GM12801 (cell line): ENCODE results near the gene KRTAP19-1.

Experiments
- TF ChIP-seq, protein P1 (sequence below): IDR thresholded peaks from one replicate; pipeline ENCODE4 v1.5.1; 2011; ENCODE audit warnings: control low read depth; ENCODE audit not compliant: insufficient read length; ENCODE audit errors: extremely low read depth

The KRTAP19-1 gene

DNA sequence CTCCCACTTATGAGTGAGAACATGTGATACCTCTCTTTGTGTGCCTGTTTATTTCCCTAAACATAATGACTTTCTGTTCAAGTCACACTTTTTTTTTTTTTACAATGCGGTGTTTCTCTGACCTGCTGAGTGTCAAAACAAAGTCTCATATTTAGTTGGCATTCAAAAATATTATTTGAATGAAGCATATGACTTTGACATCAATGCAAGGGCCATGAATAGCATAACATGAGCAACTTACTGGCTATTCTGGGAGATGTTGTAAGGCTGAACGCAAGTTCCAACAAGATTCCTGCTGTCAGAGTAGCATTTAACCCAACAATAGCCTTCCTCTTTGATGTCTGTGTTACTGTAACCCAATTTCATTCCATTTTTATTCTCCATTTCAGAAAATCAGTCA lies 2.0 kb upstream of the KRTAP19-1 start:
- TF ChIP-seq, protein P1, sequence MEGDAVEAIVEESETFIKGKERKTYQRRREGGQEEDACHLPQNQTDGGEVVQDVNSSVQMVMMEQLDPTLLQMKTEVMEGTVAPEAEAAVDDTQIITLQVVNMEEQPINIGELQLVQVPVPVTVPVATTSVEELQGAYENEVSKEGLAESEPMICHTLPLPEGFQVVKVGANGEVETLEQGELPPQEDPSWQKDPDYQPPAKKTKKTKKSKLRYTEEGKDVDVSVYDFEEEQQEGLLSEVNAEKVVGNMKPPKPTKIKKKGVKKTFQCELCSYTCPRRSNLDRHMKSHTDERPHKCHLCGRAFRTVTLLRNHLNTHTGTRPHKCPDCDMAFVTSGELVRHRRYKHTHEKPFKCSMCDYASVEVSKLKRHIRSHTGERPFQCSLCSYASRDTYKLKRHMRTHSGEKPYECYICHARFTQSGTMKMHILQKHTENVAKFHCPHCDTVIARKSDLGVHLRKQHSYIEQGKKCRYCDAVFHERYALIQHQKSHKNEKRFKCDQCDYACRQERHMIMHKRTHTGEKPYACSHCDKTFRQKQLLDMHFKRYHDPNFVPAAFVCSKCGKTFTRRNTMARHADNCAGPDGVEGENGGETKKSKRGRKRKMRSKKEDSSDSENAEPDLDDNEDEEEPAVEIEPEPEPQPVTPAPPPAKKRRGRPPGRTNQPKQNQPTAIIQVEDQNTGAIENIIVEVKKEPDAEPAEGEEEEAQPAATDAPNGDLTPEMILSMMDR = no peak

DNA sequence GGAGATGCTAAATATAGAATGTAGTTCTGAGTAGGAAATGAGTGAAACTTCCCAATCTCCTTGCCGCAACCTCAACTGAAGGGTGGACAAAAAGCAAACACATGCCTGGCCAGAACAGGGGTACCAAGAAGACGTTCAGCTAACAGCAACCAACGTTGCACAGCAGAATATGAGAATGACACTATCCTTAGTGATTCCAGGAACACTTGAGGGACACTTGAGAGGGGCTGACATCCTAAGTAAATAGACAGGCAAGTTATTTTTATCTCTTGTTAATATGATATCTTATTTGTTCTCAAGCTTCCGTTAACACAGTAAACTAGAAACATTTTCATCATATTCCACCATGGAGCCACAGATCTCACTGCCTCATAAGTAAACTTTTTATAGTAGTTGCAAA lies 908 bp downstream of the KRTAP19-1 start:
- TF ChIP-seq, protein P1 = no peak

- TF ChIP-seq, protein P1 = no peak
These were observed 2.2 kb downstream of the KRTAP19-1 start for GRCh38 chr21:30478004-30478403.

GRCh38 chr21:30468900-30469714 lies 11.1 kb downstream of the KRTAP19-1 start:
- TF ChIP-seq, protein P1 = no peak

GRCh38 chr21:30463713-30464112 lies 16.5 kb downstream of the KRTAP19-1 start:
- TF ChIP-seq, protein P1 = no peak

- TF ChIP-seq, protein P1 = no peak
These were observed 31.7 kb downstream of the KRTAP19-1 start for GRCh38 chr21:30448514-30448913.

DNA sequence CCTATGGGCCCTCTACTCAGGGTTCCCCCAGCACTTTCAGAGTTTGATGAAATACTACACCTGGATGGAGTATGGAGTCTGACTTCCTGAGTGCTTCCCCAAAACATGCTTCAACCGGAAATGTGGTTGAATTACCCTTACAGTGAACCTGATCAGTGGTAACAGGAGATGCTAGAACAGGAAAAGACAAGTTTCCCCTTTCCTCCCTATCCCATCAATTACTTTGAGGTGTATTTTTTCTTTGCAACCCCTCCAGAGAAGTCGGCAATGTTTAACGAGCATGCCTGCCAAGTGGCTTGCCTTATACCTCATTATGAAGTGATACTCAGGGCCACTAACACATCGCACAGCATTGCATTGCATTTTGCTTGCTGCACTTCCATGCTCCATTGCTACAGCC lies 33.1 kb downstream of the KRTAP19-1 start:
- TF ChIP-seq, protein P1 = no peak
